K562 (cell line): ENCODE results near the gene RDH8. TPM values are rescaled to one million over a fixed set of nuclear protein-coding genes. Genes with fewer than 3 reads are reported as not detected.

Experiments used
- CHD4 ChIP-seq: fragments of 200-600 bp; sonication (generic); IDR thresholded peaks from 3 replicates; pipeline ENCODE4 v1.6.1; 2012; ENCODE audit warnings: low read depth, mild to moderate bottlenecking, mixed read lengths, low read length, inconsistent platforms; ENCODE audit not compliant: insufficient read depth, insufficient replicate concordance, poor library complexity, severe bottlenecking
- EHMT2 ChIP-seq: fragments of 450-650 bp; IDR thresholded peaks from 2 replicates; pipeline ENCODE4 v1.6.1; 2018; ENCODE audit warnings: antibody characterized with exemption
- GABPB1 ChIP-seq: sonication (generic); formaldehyde crosslinking; IDR thresholded peaks from 2 replicates; pipeline ENCODE4 v1.8.0; 2022; ENCODE audit warnings: mild to moderate bottlenecking, missing genetic modification reagents
- MIER1 ChIP-seq: fragments of 450-650 bp; IDR thresholded peaks from 2 replicates; pipeline ENCODE4 v1.6.1; 2016; ENCODE audit warnings: antibody characterized with exemption, mild to moderate bottlenecking, low read depth
- NFRKB ChIP-seq: fragments of 450-650 bp; IDR thresholded peaks from 2 replicates; pipeline ENCODE4 v1.6.1; 2016; ENCODE audit warnings: low read depth
- NUFIP1 ChIP-seq: fragments of 450-650 bp; IDR thresholded peaks from 2 replicates; pipeline ENCODE4 v1.6.1; 2018; ENCODE audit not compliant: partially characterized antibody
- SMAD1 ChIP-seq: fragments of 150-350 bp; IDR thresholded peaks from 2 replicates; pipeline ENCODE4 v1.6.1; 2014; ENCODE audit warnings: low read length, low read depth; ENCODE audit not compliant: partially characterized antibody
- SRSF9 ChIP-seq: fragments of 200-400 bp; formaldehyde crosslinking; IDR thresholded peaks from 2 replicates; pipeline ENCODE4 v1.6.1; 2017; ENCODE audit warnings: low read depth, low read length, borderline replicate concordance
- ZNF134 ChIP-seq: fragments of 250-450 bp; sonication (Bioruptor Pico); conservative IDR thresholded peaks from 2 replicates; pipeline ENCODE4 v1.4.0; 2020
- ZNF24 ChIP-seq: fragments of 450-650 bp; IDR thresholded peaks from 2 replicates; pipeline ENCODE4 v1.6.1; 2016
- ZNF324 ChIP-seq: fragments of 250-450 bp; sonication (Bioruptor Pico); IDR thresholded peaks from 2 replicates; pipeline ENCODE4 v1.4.0; 2020; ENCODE audit warnings: mild to moderate bottlenecking
- polyA plus RNA-seq, 8 experiments: library from polyadenylated mRNA; depleted of rRNA in 4 of 8; stranded (reverse) in 5 of 8; unstranded in 3 of 8; fragments of >200 nt; fragmentation: Nextera tagmentation in 2 of 8; fragmentation: Illumina TruSeq in 1 of 8; extraction: Ambion mirVana in 2 of 8; extraction: Trizol in 1 of 8; gene quantifications; 2 replicates each; pipeline versions ENCODE4 v1.2.1 to v1.2.3, GENCODE V29; 2011 to 2014; ENCODE audit warnings: inconsistent platforms in 1 of 8, missing spikeins in 1 of 8
- total RNA-seq, 7 experiments: library from RNA; depleted of rRNA in 6 of 7; stranded (reverse); fragments of >200 nt in 6 of 7; fragmentation: Illumina TruSeq in 2 of 7; extraction: Trizol in 2 of 7; gene quantifications; 2 replicates each; pipeline versions ENCODE4 v1.2.1 to v1.2.3, GENCODE V29; 2011 to 2021; ENCODE audit warnings: low replicate concordance in 1 of 7
- TF ChIP-seq, protein P1 (sequence below): IDR thresholded peaks from 3 replicates; pipeline ENCODE4 v1.6.1; 2011; ENCODE audit warnings: borderline replicate concordance, mild to moderate bottlenecking, moderate library complexity; ENCODE audit not compliant: insufficient read length; ENCODE audit errors: extremely low read depth
- TF ChIP-seq, protein P2 (sequence below): fragments of 200-400 bp; formaldehyde crosslinking; IDR thresholded peaks from 2 replicates; pipeline ENCODE4 v1.6.1; 2017; ENCODE audit warnings: mild to moderate bottlenecking, low read depth, low read length, moderate library complexity
- TF ChIP-seq, protein P3 (sequence below): fragments of 450-650 bp; IDR thresholded peaks from 2 replicates; pipeline ENCODE4 v1.6.1; 2016
- TF ChIP-seq, protein P4 (sequence below): fragments of 450-650 bp; IDR thresholded peaks from 2 replicates; pipeline ENCODE4 v1.6.1; 2017; ENCODE audit warnings: mild to moderate bottlenecking, moderate library complexity
- TF ChIP-seq, protein P5 (sequence below), 2 experiments: IDR thresholded peaks; 2 replicates each; pipeline ENCODE4 v1.6.1; 2011; ENCODE audit warnings: borderline replicate concordance in 1 of 2, control low read depth in 1 of 2, low read depth in 1 of 2, low read length in 1 of 2, mild to moderate bottlenecking in 1 of 2, mixed read lengths in 1 of 2, moderate library complexity in 1 of 2; ENCODE audit not compliant: insufficient read depth in 1 of 2, insufficient read length in 1 of 2, poor library complexity in 1 of 2, severe bottlenecking in 1 of 2; ENCODE audit errors: extremely low read depth in 1 of 2
- TF ChIP-seq, protein P6 (sequence below): fragments of 250-450 bp; sonication (Bioruptor Pico); IDR thresholded peaks from 2 replicates; pipeline ENCODE4 v1.6.1; 2021; ENCODE audit warnings: mild to moderate bottlenecking
- TF ChIP-seq, protein P7 (sequence below): fragments of 250-450 bp; sonication (Bioruptor Pico); IDR thresholded peaks from 2 replicates; pipeline ENCODE4 v1.8.0; 2022; ENCODE audit warnings: moderate library complexity, mild to moderate bottlenecking, inconsistent platforms

RDH8 gene
- total and polyA plus RNA-seq, 9 of the 15 experiments (the other 6 are each of a cell fraction or from before 2014, with no cell fraction given): not detected

DNA sequence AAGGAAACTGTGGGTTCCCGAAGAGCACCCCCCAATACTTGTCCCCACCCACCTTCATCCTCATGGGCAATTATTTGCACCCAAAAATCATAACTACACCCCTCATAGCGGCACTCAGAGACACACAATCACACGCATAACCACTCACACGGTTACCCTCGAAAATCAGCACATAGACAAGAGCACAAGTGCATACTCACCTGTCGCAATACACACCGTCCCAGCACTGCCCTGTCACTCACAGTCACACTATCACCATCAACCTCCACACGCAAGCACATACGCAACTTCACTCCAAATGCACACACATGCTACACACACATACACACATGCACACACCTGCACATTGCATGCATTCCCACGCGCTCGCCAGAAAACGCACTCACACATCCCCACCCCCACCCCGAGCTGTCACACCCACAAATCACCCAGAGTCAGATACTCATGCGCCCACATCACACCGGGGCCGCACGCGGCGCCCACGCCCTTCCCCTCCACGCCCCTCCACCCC lies 3.5 kb upstream of the RDH8 start (continued):
- TF ChIP-seq NFRKB (no peak), MIER1 (peak; percentile 83), EHMT2 (peak; percentile 60; the same call in 1 of the 2 replicates), ZNF324 (no peak), CHD4 (no peak), SRSF9 (no peak), ZNF24 (no peak), NUFIP1 (no peak), GABPB1 (CRISPR knock-in tag) (0 out of 2 replicates have a peak, but pooled peaks have one; percentile 4), ZNF134 (CRISPR knock-in tag) (no peak), SMAD1 (no peak)
- TF ChIP-seq, protein P1, sequence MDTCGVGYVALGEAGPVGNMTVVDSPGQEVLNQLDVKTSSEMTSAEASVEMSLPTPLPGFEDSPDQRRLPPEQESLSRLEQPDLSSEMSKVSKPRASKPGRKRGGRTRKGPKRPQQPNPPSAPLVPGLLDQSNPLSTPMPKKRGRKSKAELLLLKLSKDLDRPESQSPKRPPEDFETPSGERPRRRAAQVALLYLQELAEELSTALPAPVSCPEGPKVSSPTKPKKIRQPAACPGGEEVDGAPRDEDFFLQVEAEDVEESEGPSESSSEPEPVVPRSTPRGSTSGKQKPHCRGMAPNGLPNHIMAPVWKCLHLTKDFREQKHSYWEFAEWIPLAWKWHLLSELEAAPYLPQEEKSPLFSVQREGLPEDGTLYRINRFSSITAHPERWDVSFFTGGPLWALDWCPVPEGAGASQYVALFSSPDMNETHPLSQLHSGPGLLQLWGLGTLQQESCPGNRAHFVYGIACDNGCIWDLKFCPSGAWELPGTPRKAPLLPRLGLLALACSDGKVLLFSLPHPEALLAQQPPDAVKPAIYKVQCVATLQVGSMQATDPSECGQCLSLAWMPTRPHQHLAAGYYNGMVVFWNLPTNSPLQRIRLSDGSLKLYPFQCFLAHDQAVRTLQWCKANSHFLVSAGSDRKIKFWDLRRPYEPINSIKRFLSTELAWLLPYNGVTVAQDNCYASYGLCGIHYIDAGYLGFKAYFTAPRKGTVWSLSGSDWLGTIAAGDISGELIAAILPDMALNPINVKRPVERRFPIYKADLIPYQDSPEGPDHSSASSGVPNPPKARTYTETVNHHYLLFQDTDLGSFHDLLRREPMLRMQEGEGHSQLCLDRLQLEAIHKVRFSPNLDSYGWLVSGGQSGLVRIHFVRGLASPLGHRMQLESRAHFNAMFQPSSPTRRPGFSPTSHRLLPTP: no peak
- TF ChIP-seq, protein P2, sequence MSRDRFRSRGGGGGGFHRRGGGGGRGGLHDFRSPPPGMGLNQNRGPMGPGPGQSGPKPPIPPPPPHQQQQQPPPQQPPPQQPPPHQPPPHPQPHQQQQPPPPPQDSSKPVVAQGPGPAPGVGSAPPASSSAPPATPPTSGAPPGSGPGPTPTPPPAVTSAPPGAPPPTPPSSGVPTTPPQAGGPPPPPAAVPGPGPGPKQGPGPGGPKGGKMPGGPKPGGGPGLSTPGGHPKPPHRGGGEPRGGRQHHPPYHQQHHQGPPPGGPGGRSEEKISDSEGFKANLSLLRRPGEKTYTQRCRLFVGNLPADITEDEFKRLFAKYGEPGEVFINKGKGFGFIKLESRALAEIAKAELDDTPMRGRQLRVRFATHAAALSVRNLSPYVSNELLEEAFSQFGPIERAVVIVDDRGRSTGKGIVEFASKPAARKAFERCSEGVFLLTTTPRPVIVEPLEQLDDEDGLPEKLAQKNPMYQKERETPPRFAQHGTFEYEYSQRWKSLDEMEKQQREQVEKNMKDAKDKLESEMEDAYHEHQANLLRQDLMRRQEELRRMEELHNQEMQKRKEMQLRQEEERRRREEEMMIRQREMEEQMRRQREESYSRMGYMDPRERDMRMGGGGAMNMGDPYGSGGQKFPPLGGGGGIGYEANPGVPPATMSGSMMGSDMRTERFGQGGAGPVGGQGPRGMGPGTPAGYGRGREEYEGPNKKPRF: no peak
- TF ChIP-seq, protein P3, sequence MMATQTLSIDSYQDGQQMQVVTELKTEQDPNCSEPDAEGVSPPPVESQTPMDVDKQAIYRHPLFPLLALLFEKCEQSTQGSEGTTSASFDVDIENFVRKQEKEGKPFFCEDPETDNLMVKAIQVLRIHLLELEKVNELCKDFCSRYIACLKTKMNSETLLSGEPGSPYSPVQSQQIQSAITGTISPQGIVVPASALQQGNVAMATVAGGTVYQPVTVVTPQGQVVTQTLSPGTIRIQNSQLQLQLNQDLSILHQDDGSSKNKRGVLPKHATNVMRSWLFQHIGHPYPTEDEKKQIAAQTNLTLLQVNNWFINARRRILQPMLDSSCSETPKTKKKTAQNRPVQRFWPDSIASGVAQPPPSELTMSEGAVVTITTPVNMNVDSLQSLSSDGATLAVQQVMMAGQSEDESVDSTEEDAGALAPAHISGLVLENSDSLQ: peak; percentile 47; the same call in 1 of the 2 replicates
- TF ChIP-seq, protein P4, sequence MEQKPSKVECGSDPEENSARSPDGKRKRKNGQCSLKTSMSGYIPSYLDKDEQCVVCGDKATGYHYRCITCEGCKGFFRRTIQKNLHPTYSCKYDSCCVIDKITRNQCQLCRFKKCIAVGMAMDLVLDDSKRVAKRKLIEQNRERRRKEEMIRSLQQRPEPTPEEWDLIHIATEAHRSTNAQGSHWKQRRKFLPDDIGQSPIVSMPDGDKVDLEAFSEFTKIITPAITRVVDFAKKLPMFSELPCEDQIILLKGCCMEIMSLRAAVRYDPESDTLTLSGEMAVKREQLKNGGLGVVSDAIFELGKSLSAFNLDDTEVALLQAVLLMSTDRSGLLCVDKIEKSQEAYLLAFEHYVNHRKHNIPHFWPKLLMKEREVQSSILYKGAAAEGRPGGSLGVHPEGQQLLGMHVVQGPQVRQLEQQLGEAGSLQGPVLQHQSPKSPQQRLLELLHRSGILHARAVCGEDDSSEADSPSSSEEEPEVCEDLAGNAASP: no peak
- TF ChIP-seq, protein P5, sequence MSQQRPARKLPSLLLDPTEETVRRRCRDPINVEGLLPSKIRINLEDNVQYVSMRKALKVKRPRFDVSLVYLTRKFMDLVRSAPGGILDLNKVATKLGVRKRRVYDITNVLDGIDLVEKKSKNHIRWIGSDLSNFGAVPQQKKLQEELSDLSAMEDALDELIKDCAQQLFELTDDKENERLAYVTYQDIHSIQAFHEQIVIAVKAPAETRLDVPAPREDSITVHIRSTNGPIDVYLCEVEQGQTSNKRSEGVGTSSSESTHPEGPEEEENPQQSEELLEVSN (IDR thresholded peaks at IDR 0.05; ENCODE audit: borderline replicate concordance in 1 of 2, extremely low read depth in 1 of 2, insufficient read depth in 1 of 2, insufficient read length in 1 of 2, low read depth in 1 of 2, low read length in 1 of 2, poor library complexity in 1 of 2, severe bottlenecking in 1 of 2): no peak
- TF ChIP-seq, protein P6, sequence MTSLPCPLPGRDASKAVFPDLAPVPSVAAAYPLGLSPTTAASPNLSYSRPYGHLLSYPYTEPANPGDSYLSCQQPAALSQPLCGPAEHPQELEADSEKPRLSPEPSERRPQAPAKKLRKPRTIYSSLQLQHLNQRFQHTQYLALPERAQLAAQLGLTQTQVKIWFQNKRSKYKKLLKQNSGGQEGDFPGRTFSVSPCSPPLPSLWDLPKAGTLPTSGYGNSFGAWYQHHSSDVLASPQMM (CRISPR knock-in tag): no peak
- TF ChIP-seq, protein P7, sequence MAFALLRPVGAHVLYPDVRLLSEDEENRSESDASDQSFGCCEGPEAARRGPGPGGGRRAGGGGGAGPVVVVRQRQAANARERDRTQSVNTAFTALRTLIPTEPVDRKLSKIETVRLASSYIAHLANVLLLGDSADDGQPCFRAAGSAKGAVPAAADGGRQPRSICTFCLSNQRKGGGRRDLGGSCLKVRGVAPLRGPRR: no peak
